NCI-H146 (cell line): ENCODE measurements around the gene LIMA1.
"Not testable (repeated sequence)": the region's sequence is repeated elsewhere in the genome, so short reads cannot be mapped to it uniquely, and the experiment has no call there.

Source experiments
- DNase-seq: peaks from one replicate; lab custom pipeline; 2025; lab: John Stamatoyannopoulos, UW

The LIMA1 gene

DNA sequence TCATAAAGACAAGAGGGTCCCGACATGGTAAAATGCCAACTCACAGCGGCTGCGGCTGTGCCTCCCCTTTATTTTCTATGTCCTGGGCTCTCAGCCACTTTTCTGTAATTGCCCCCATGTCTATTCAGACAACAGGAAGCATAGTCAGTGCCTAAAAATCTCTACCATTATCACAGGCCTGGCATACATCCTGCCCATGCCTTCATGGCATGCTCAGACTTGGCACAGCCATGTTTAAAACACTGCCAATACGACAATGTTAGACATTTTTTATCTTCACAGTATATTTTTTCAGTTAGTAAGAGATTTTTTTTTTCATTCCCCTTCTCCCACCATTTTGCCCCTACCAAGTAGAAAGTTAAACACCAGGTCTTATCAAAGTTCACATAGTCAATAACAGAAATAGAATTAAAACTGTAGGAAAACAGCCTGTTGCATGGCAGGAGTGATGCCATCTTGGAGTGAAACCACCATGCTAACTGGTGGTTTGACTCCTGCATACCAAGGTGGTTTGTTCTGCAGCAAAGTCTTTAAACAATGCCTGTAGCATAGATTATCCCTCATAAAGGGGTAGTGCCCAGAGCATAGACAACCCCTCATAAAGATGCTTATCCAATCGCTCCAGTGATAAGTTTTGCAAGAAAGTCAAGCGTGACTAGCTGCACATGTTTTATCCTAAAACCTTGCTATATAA is 97.2 kb downstream of the LIMA1 start:
- DNase-seq = no peak

DNA sequence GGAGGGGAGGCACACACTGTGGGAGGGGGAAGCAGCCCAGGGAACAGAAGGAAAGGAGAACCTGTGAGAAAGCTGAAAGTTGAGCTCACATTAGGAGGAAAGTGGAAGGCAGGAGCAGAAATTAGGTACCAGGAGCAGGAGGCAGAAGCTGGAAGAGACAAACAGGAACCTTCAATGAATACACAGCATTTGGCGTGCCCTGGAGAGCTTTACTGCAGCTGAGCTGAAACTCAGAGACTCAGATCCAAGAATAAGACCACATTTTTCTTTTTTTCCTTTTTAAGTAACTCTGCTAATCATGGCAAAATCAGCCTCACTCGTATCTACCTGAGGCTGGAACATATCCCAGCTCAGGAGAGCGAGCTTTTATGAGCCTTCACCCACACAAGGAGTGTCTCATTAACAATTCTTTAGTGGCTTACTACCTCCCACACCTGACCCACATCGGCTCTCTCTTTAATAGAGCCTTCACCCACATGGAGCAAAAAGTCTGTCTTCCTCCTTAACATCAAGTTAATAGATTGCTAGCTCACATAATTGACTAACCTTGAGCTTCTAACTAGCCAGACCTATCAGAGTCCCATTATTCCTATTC is 97.9 kb downstream of the LIMA1 start:
- no peak for DNase-seq

DNA sequence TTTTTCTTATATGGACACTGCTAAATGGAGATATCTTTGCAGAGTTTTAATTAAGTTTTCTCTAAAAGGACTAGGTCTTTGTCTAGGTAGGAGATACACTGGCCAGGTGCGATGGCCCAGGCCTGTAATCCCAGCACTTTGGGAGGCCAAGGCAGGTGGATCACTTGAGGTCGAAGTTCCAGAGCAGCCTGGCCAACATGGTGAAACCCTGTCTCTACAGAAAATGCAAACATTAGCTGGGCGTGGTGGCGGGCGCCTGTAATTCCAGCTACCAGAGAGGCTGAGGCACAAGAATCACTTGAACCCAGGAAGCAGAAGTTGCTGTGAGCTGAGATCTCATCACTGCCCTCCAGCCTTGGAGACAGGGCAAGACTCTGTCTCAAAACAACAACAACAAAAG is 99.1 kb downstream of the LIMA1 start:
- DNase-seq = no peak

DNA sequence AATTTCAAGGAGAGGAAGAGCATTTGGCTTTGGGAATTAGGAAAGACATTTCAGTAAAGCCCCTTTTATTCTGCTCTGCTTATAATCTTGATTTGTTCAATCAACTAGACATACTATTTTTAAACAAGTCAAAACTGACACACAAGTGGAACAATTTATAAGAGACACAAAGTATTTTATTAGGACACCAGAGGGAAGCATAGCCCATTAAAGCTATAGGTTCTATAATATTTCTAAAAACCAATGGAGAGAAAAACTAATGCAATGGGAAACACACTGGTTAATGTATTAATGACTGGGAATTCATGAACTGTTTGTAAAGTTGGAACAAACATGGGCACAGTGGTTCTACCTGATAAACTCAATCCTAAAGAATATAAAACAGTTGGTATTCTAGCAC is 100.9 kb downstream of the LIMA1 start:
- DNase-seq = no peak

DNA sequence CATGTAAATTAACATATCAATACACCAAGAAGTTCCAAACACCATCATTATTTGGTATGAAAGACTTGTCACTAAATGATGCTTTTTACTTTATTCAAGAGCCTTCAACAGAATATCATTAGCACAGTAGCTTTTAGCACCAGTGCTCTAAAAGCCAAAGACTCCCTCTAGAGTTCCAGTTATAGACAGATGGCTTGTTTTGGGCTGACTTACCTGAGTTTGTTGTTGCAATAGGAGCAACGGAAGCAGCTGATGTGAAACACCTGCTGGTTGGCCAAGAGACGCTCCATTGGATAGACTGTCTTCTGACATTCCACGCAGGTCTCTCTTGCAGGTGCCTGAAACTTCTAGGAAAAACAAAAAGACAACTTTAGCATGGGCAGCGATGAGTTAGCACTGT is 101.6 kb downstream of the LIMA1 start:
- DNase-seq = no peak

DNA sequence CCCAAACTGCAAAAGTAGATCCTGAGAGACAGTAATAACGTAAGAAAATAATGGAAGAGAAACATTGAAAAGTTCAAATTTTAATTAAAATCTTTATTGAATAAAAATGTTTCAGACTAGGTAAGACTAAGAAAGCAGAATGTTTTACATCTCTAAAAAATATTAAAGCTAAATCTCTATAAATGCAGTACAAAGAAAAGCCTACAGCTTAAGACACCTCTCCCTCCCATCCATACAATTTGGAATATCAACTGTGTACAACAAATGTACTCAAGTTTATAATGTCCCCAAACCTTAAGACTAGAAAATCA is 107.6 kb downstream of the LIMA1 start:
- no peak for DNase-seq

DNA sequence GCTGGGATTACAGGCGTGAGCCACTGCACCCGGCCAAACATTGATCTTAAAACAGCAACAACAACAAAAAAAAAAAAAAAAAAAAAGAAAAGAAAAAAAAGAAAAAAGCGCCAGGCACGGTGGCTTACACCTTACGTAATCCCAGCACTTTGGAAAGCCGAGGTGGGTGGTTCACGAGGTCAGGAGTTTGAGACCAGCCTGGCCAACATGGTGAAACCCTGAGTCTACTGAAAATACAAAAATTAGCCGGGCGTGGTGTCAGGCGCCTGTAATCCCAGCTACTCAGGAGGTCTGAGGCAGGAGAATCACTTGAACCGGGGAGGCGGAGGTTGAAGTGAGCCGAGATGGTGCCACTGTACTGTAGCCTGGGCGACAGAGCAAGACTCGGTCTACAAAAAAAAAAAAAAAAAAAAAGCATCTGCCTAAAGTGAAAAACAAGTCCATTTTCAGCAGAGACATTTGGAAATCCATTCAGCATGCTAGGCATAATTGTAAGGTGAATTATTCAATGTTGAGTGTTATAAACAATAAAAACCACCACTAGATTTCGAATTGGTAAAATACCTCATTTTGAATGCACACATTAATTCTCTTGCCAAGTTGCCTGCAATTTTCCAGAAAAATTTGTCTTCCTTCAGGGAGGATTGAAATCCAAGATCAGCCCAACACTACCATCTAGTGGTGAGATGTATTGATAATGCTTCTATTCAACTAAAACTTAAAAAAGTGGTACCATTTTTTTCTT is 108.2 kb downstream of the LIMA1 start:
- DNase-seq = peak; percentile 65

DNA sequence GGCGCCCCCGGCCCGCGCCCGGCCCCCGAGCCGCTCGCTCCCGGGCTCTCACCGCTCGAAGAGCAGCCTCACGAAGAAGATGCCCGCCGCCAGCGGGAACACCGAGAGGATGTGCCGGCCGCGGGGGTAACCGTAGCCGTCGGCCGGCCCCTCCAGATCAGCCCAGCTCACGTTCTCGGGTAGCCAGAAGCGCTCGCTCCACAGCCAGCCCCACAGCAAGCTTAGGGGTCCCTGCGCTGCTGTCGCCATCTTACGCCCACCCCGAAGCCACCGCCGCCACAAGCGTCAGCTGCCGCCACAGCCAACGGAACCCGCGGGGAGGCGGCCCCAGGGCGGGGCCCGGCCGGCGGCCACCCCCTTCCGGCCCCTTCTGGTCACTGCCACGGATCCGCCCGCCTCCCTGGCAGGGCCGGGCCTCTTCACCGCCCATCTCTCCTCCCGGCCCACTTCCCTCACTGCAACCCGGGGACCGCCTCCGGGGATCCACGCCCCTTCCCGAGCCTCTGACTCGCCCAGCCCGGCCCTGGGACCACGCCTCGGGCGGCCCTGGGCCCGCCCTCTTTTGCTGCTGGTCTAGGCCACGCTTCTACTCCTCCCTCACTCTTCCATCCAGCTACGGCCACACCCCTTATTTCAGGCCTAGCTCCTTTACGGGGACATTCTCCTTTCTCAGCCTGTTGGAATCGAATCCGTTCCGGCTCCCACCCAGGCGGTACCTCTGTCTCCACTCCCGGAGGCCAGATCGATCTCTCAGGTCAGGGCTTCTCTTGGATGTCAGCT is 116.1 kb downstream of the LIMA1 start, which contains the start of gene CERS5:
CERS5 (minus strand) TSS at position 321 of the 780 bp plus-strand sequence; CDS start at position 249, 72 bp downstream.
- DNase-seq = peak; percentile 99

DNA sequence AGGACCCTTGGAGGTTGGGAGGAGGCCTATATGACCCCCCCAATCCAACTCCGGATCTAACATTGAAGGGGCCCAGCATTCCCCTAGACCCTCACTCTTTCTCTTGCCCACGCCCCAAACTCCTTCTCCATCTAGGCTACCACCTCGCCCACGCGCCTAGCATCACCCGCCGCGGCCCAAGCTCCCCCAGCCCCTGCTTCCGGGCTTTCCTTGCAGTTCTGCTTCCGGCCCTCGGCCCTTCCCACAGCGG is 116.6 kb downstream of the LIMA1 start:
- no peak for DNase-seq

DNA sequence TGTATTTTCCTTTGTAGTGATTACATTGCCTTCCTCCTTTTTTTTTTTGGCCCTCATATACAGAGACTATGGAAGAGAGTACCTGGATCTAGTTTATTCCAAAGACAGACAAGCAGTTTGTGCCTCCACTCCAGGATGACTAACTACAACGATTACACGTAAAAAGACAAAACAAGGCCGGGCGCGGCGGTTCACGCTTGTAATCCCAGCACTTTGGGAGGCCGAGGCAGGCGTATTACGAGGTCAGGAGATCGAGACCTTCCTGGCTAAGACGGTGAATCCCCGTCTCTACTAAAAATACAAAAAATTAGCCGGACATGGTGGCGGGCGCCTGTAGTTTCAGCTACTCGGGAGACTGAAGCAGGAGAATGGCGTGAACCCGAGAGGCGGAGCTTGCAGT is 118.4 kb downstream of the LIMA1 start:
- no peak for DNase-seq

DNA sequence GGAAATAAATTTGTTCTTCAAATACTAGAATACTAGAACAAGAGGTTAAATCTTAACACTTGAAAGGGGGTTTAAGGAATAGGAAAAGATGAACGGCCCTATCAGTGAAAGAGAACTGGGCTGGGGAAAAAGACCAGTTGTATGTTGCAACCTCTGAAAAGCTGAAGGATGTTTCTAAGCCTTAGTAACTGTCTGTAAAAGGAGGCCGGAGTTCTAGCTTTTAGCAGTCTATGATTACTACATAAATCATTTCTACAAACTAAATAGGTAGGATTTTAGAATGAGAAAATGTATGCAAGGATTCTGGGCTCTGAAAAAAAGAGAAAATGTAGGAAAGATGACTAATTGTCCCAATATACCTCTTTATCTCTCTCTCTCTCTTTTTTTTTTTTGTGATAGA is 121.1 kb downstream of the LIMA1 start:
- DNase-seq = no peak

DNA sequence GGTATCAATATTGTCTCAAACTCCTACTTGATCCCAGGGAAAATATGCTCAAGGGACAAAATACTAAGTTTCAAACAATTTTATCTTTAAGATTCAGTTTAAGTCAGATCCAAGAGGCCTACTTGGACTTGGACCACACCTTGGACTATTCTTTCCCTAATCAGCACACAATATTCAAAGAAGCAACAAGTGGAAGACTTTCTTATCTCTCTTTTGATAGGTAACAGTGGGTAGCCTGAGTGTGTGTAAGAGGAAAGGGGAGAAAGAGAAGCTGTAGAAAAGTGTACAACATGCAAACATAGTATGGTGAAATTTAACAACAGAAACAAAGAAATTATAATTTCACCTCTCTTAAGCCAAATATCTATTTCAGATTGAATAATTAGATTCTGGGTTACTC is 122.7 kb downstream of the LIMA1 start:
- DNase-seq = no peak

DNA sequence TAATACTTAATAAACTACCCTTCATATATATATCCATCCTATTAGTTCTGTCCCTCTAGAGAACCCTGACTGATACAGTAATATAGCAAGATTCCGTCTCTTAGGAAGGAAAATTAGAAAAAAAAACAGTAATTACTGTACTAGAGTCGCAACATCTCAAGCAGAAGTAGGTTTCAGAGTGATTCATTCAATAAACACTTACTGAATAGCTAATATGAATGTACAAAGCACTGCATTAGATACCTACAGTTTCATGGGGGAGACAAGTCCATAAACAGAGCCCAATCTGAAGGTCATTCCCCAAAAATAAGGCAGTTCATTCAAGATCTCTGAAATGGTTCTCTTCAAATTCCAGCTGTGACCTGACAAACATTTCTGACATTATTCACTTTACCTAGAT is 126.1 kb downstream of the LIMA1 start:
- no peak for DNase-seq

DNA sequence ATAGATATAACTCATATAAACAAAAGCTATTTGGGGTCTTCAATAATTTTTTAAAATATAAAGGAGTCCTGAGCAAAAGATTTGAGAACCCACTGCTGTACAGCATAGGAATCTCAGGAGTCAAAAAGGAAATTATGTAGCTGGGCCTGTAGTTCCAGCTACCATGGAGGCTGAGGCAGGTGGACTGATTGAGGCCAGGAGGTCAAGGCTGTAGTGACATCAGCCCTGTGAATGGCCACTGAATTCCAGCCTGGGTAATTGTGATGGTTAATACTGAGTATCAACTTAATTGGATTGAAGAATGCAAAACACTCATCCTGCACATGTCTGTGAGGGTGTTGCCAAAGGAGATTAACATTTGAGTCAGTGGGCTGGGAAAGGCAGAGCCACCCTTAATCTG is 126.7 kb downstream of the LIMA1 start:
- DNase-seq = no peak

DNA sequence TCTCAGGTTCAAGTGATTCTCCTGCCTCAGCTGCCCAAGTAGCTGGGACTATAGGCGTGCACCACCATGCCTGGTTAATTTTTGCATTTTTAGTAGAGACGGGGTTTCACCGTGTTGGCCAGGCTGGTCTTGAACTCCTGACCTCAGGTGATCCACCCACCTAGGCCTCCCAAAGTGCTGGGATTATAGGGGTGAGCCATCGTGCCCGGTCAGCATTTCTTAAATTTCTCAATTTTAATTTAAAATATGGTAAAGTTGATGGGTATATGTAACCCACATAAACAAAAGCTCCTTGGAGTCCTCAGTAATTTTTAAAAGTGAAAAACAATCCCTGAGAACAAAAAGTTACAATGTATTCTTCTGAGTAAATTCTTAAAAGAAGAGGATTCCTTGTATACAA is 128.4 kb downstream of the LIMA1 start:
- DNase-seq = not testable (repeated sequence)

DNA sequence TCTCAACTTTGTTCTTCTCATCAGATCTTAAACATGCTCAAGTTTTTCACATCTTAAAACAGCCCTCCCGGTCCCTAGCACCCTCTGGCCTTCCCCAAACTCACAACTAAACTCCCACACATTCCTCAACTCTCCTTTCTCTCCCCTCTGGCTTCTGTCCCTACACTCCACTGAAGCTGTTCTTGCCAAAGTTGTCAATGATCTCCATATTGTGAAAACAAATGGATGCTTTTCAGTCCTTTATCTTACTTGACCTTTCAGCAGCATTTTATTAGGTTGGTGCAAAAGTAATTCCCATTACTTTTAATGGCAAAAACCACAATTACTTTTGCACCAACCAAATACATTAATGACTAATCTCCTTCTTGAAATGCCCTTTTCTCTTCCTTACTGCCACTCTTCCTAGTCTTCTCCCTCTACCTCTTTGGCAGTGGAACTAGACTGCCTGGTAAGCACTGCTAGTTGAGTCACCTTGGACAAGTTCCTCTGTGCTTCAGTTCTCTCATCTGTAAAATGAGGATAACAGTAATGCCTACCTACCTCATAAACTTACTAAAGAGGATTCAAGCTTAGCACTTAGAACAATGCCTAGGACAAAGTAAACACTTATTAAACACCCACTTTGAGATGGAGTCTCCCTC is 132.2 kb downstream of the LIMA1 start:
- DNase-seq = no peak

DNA sequence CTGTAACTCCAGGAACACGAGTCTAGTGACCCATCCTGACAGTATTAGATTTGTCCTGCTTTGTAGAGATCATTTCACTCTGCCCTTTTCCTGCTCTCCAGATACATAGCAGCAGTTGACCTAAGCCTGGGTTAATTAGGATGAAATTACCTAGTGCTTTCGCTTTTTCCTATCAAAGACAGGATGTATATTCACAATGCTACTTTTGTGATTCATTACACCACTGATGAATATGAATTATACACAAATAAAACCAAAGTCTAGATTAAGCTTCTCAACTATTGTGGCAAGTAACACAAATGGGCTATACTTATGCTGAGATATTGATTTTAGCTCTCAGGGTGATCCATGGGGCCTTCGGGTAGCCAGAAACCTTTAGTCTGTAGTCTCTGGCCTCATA is 134.0 kb downstream of the LIMA1 start:
- no peak for DNase-seq

DNA sequence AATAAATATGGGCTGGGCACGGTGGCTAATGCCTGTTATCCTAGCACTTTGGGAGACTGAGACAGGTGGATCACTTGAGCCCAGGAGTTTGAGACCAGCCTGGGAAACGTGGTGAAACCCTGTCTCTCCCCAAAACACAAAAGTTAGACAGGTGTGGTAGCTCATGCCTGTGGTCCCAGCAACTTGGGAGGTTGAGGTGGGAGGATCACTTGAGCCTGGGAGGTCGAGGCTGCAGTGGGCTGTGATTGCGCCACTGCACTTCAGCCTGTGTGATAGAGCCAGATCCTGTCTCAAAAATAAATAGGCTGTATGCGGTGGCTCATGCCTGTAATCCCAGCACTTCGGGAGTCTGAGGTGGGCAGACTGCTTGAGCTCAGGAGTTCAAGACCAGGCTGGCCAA is 135.3 kb downstream of the LIMA1 start:
- not testable (repeated sequence) for DNase-seq

DNA sequence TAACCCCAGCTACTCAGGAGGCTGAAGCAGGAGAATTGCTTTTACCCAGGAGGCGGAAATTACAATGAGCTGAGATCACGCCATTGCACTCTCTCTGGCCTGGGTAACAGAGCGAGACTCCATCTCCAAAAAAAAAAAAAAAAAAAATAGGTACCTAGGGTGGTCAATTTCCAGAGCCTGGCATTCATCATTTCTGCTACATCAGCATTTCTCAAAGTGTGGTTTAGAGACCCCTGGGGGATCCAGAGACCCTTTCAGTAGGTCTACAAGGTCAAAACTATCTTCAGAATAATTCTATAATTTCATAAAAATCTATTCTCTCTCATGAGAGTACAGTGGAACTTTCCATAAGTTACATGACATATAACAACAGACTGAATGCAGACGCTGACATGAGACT is 136.0 kb downstream of the LIMA1 start:
- no peak for DNase-seq

DNA sequence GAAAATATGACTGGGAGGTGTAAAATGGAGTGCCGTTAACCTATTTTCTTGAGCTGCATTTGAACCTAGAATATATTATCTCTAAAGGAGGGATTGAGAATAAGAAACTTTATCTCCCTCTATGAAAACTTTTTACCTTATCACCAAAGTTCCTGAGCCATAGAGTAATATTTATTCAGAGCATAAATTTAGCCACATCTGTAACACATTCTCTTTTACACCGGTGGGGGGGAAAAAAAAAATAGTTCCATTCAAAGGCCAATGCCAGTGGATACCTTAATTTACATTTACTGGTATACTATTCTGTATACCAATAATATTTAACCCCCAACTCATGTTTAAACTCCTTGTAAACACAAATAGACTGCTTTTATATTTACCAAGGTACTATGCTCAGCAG is 137.9 kb downstream of the LIMA1 start:
- no peak for DNase-seq

DNA sequence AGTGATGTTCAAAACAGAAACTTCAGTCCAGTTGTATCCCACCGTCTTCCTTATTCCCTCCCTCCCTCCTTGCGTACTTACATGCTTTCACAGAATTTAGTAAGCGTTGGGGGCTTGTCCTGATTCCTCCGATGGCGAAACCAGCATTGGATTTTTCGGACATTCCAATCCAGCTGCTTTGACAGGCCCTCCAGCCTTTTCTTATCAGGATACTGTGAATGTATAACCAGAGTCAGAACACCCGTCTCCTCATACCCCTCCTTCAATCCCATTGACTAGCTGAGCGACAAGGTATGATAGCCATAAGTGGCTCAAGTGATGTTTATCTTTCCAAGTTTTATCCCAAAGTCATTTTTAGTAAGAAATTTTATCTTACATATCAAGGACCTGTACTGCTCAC is 140.3 kb downstream of the LIMA1 start:
- no peak for DNase-seq

DNA sequence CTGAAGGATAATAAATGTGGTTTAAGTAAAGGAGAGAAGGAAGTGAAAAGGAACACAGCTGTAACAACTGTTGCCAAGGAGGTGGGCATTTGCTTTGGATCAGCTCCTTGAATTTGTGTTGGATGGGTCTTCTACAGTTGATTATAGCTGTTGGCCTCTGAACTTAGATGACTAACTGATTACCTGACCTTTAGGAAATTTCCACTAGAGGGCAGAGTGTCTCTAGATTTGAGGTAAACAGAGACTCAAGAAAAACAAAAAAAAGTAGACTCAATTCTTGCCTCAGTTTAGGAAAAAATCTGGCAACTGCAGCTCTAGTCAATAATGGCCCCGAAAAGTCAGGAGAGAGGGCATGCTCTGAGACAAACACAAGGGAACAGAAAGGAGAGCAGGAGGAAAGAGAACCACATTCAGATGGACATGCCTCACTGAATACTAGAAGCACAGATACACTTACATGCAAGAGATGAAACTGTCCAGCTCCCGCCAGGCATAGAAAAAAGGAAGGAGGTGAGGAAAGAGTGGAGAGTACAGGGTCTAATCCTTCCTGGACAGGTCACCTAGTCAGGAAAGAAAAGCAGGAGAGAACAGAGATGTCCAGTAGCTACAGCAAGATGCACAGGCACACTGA is 150.7 kb downstream of the LIMA1 start:
- no peak for DNase-seq
